ENCODE results near the gene TRIO.

- TF ChIP-seq CTCF (IDR thresholded peaks at IDR 0.05 in 2 of 3, conservative IDR thresholded peaks at IDR 0.05 in 1 of 3; ENCODE audit: borderline replicate concordance in 1 of 3, insufficient read depth in 1 of 3, low read depth in 2 of 3, low read length in 2 of 3) (no peak), ATF3 (IDR thresholded peaks at IDR 0.05) (no peak), ELF1 (IDR thresholded peaks at IDR 0.05; ENCODE audit: borderline replicate concordance, low read depth) (no peak), MAX (IDR thresholded peaks at IDR 0.05) (no peak)
Measured at GRCh38 chr5:14441641-14442040, 298.5 kb downstream of the TRIO start.

Measured in HCT116 (cell line).